ENCODE measurements around the gene EGLN3. TPM values are rescaled to one million over a fixed set of nuclear protein-coding genes. Genes with fewer than 3 reads are reported as not detected.

The EGLN3 gene
- total RNA-seq, 4 donors from 2014 or later, result 10.7 to 125 (median 45.2) TPM

GRCh38 chr14:33884916-33885315 lies 66.0 kb downstream of the EGLN3 start:
- Histone ChIP-seq H3K4me3 (no peak overlapping the region), H3K36me3 (no peaks in the 10 kb centered on the region), H3K27me3 (no peaks in the 10 kb centered on the region), H3K4me1 (no peaks in the 10 kb centered on the region), H3K27ac (no peak overlapping the region), H3K9me3 (no peaks in the 10 kb centered on the region)
- TF ChIP-seq, protein P1, sequence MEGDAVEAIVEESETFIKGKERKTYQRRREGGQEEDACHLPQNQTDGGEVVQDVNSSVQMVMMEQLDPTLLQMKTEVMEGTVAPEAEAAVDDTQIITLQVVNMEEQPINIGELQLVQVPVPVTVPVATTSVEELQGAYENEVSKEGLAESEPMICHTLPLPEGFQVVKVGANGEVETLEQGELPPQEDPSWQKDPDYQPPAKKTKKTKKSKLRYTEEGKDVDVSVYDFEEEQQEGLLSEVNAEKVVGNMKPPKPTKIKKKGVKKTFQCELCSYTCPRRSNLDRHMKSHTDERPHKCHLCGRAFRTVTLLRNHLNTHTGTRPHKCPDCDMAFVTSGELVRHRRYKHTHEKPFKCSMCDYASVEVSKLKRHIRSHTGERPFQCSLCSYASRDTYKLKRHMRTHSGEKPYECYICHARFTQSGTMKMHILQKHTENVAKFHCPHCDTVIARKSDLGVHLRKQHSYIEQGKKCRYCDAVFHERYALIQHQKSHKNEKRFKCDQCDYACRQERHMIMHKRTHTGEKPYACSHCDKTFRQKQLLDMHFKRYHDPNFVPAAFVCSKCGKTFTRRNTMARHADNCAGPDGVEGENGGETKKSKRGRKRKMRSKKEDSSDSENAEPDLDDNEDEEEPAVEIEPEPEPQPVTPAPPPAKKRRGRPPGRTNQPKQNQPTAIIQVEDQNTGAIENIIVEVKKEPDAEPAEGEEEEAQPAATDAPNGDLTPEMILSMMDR (IDR thresholded peaks at IDR 0.05), result no peak
- TF ChIP-seq POLR2A (IDR thresholded peaks at IDR 0.05) (no peak), EP300 (IDR thresholded peaks at IDR 0.05; ENCODE audit: low read depth) (no peak), POLR2AphosphoS5 (IDR thresholded peaks at IDR 0.05) (no peak)
- intact Hi-C loops (cut with DNase I; ENCODE audit: low total_unique reads) (no loop called here), in situ Hi-C loops (cut with MboI; ENCODE audit: low pct_ligation_motif_present in 1 of 4, low pct_unique_long_range_greater_than_20kb in 1 of 4, low sequenced_read_pairs in 3 of 4) (no loop called here)
- no peak for DNase-seq
- WGBS, 2 donors (ENCODE audit: low coverage in 1 of 2), result 92 to 100% methylated on average over 2 of the region's 2 CpGs

DNA sequence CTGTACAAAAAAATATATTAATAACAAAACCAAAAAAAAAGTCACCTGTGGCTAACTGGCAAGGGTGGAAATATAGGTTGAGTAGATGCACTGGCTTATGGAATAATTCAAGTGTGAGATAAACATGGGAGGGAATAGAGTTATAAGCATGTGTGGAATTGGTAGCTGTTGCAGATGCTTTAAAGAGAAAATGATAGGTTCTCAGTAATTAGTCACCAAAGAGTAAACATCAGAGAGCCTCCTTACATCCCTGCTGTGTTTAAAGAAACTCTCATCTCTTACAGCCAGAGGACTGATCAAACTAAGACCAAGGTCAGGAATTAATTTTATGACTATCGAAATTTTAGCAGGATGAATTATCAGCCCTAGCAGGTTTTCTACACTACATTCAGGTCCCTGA lies 70.5 kb downstream of the EGLN3 start:
- TF ChIP-seq, protein P1 (IDR thresholded peaks at IDR 0.05), result no peak
- TF ChIP-seq POLR2AphosphoS5 (IDR thresholded peaks at IDR 0.05) (no peak), POLR2A (IDR thresholded peaks at IDR 0.05) (no peak), EP300 (IDR thresholded peaks at IDR 0.05; ENCODE audit: low read depth) (no peak)
- H3K4me1 ChIP-seq, result no peaks in the 10 kb centered on the region
- intact Hi-C loops (cut with DNase I; ENCODE audit: low total_unique reads), result no loop called here
- DNase-seq, result no peak
- H3K9me3 ChIP-seq, result peaks cover 0 to 16% of the 10 kb centered on the region in 2 donors
- no peaks in the 10 kb centered on the region for H3K27me3 ChIP-seq
- no peaks in the 10 kb centered on the region for H3K36me3 ChIP-seq
- 88 to 100% methylated on average over 1 of the region's 1 CpG for WGBS, 2 donors (ENCODE audit: low coverage in 1 of 2)
- in situ Hi-C loops (cut with MboI; ENCODE audit: low pct_ligation_motif_present in 1 of 4, low pct_unique_long_range_greater_than_20kb in 1 of 4, low sequenced_read_pairs in 3 of 4), result no loop called here
- H3K4me3 ChIP-seq, result no peak overlapping the region
- H3K27ac ChIP-seq, result no peak overlapping the region

GRCh38 chr14:33879684-33880286 lies 71.1 kb downstream of the EGLN3 start:
- TF ChIP-seq POLR2A (IDR thresholded peaks at IDR 0.05) (no peak), POLR2AphosphoS5 (IDR thresholded peaks at IDR 0.05) (no peak), EP300 (IDR thresholded peaks at IDR 0.05; ENCODE audit: low read depth) (no peak)
- TF ChIP-seq, protein P1 (IDR thresholded peaks at IDR 0.05), result no peak
- 92 to 93% methylated on average over 3 of the region's 3 CpGs for WGBS, 2 donors (ENCODE audit: low coverage in 1 of 2)
- no peak overlapping the region for H3K4me3 ChIP-seq
- no peaks in the 10 kb centered on the region for H3K36me3 ChIP-seq
- H3K9me3 ChIP-seq, result peaks cover 0 to 16% of the 10 kb centered on the region in 2 donors
- H3K27me3 ChIP-seq, result no peaks in the 10 kb centered on the region
- H3K27ac ChIP-seq, result no peak overlapping the region
- no peaks in the 10 kb centered on the region for H3K4me1 ChIP-seq
- no peak for DNase-seq
- intact Hi-C loops (cut with DNase I; ENCODE audit: low total_unique reads) (no loop called here), in situ Hi-C loops (cut with MboI; ENCODE audit: low pct_ligation_motif_present in 1 of 4, low pct_unique_long_range_greater_than_20kb in 1 of 4, low sequenced_read_pairs in 3 of 4) (no loop called here)

DNA sequence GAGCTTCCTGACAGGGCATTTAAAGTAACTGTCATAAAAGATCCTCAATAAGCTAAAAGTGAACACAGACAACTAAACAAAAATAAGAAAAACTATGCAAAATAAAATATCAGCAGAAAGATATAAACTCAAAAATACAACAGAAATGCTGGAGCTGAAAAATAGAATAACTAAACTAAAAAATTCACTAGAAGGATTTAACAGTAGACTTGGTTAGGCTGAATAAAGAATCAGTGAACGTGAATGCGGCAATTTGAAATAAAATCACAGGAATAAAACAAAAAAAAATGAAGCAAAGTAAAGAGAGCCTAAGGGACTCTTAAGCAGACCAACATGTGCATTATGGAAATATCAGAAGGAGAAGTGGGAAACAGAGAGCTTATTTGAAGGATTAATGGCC lies 74.6 kb downstream of the EGLN3 start:
- in situ Hi-C loops (cut with MboI; ENCODE audit: low pct_ligation_motif_present in 1 of 4, low pct_unique_long_range_greater_than_20kb in 1 of 4, low sequenced_read_pairs in 3 of 4), result no loop called here
- Histone ChIP-seq H3K36me3 (no peaks in the 10 kb centered on the region), H3K9me3 (peaks cover 0 to 16% of the 10 kb centered on the region in 2 donors), H3K27ac (no peak overlapping the region), H3K4me3 (no peak overlapping the region), H3K27me3 (no peaks in the 10 kb centered on the region), H3K4me1 (no peaks in the 10 kb centered on the region)
- WGBS, 2 donors (ENCODE audit: low coverage in 1 of 2), result 82 to 92% methylated on average over 2 of the region's 2 CpGs
- no peak for DNase-seq
- intact Hi-C loops (cut with DNase I; ENCODE audit: low total_unique reads), result no loop called here
- TF ChIP-seq, protein P1 (IDR thresholded peaks at IDR 0.05), result no peak
- TF ChIP-seq POLR2A (IDR thresholded peaks at IDR 0.05) (no peak), EP300 (IDR thresholded peaks at IDR 0.05; ENCODE audit: low read depth) (no peak), POLR2AphosphoS5 (IDR thresholded peaks at IDR 0.05) (no peak)

All from transverse colon (tissue), 4 donors.